HT-29 (cell line): ENCODE measurements around the gene PATJ. TPM values are rescaled to one million over a fixed set of nuclear protein-coding genes. Genes with fewer than 3 reads are reported as not detected.
"Not testable (repeated sequence)": the region's sequence is repeated elsewhere in the genome, so short reads cannot be mapped to it uniquely, and the experiment has no call there.

Experiments
- DNase-seq: peaks from one replicate; pipeline ENCODE4 v3.0.0-alpha.2; 2015; ENCODE audit warnings: low spot score
- total RNA-seq: library from RNA; depleted of rRNA; stranded (reverse); fragments of >200 nt; shearing (Covaris generic); gene quantifications from 2 replicates; pipeline ENCODE4 v1.2.3, GENCODE V29; 2014; rRNA removed

Gene PATJ
- total RNA-seq = 28.3 and 33.8 TPM in 2 replicates

- DNase-seq = peak; percentile 92
These were observed at the start of gene PATJ for GRCh38 chr1:61741711-61742619. Gene PATJ, plus strand, starts transcription at chr1:61742480. Its CDS starts 20,413 bp downstream, at chr1:61762893.

- DNase-seq = no peak
These were observed 42.1 kb upstream of the PATJ start for GRCh38 chr1:61699911-61700851.

GRCh38 chr1:61708953-61709907 is 33.0 kb upstream of the PATJ start:
- no peak for DNase-seq

- DNase-seq = no peak
These were observed 32.4 kb upstream of the PATJ start for GRCh38 chr1:61709908-61710289.

- not testable (repeated sequence) for DNase-seq
These were observed 31.0 kb upstream of the PATJ start for GRCh38 chr1:61711257-61711656.

GRCh38 chr1:61711969-61712368 is 30.3 kb upstream of the PATJ start:
- DNase-seq = no peak

- DNase-seq = not testable (repeated sequence)
These were observed 23.1 kb upstream of the PATJ start for GRCh38 chr1:61718996-61719663.

- DNase-seq = no peak
These were observed 17.8 kb upstream of the PATJ start for GRCh38 chr1:61724506-61724812.

- DNase-seq = peak; percentile 94
These were observed 17.2 kb upstream of the PATJ start, which contains the start of gene TM2D1 for GRCh38 chr1:61724813-61725694. Gene TM2D1, minus strand, starts transcription at chr1:61725141. Its CDS starts 21 bp downstream, at chr1:61725120.

GRCh38 chr1:61727544-61727943 is 14.7 kb upstream of the PATJ start:
- no peak for DNase-seq

- not testable (repeated sequence) for DNase-seq
These were observed 11.6 kb upstream of the PATJ start for GRCh38 chr1:61730679-61731078.

- no peak for DNase-seq
These were observed 9.6 kb upstream of the PATJ start for GRCh38 chr1:61732726-61733125.

- no peak for DNase-seq
These were observed 1.3 kb upstream of the PATJ start for GRCh38 chr1:61740751-61741700.

- DNase-seq = peak; percentile 59
These were observed 545 bp downstream of the PATJ start for GRCh38 chr1:61742620-61743430.

GRCh38 chr1:61743431-61743705 is 1.1 kb downstream of the PATJ start:
- DNase-seq = no peak

GRCh38 chr1:61743716-61744580 is 1.7 kb downstream of the PATJ start:
- peak; percentile 19 for DNase-seq

GRCh38 chr1:61746813-61747212 is 4.5 kb downstream of the PATJ start:
- peak; percentile 35 for DNase-seq
